Fibroblast of mammary gland (primary cell): ENCODE results near the gene PLCG1.

Experiments
- DNase-seq: peaks from one replicate; pipeline ENCODE4 v3.0.0-alpha.2; 2010; ENCODE audit warnings: low read depth
- H3K4me3 ChIP-seq: 2 replicates; pipeline ENCODE4 v1.5.1; 2011; ENCODE audit warnings: low read depth, mild to moderate bottlenecking, low read length, moderate library complexity; ENCODE audit not compliant: control insufficient read depth
- CTCF ChIP-seq: conservative IDR thresholded peaks from 2 replicates; pipeline ENCODE4 v1.5.1; 2011; ENCODE audit warnings: low read depth, low read length, inconsistent platforms; ENCODE audit not compliant: control insufficient read depth, insufficient read depth

The PLCG1 gene

GRCh38 chr20:41167481-41168253 is 30.3 kb downstream of the PLCG1 start:
- DNase-seq: no peak
- TF ChIP-seq CTCF: no peak
- H3K4me3 ChIP-seq: no peak overlapping the region

GRCh38 chr20:41168281-41169161 is 31.2 kb downstream of the PLCG1 start:
- no peak overlapping the region for H3K4me3 ChIP-seq
- no peak for TF ChIP-seq CTCF
- no peak for DNase-seq

- DNase-seq: no peak
- H3K4me3 ChIP-seq: no peak overlapping the region
- TF ChIP-seq CTCF: no peak
These were observed 31.9 kb downstream of the PLCG1 start for GRCh38 chr20:41169162-41169690.

- TF ChIP-seq CTCF: no peak
- no peak overlapping the region for H3K4me3 ChIP-seq
- DNase-seq: peak; percentile 94
These were observed 32.5 kb downstream of the PLCG1 start for GRCh38 chr20:41169791-41170351.

- no peak overlapping the region for H3K4me3 ChIP-seq
- DNase-seq: no peak
- TF ChIP-seq CTCF: no peak
These were observed 33.2 kb downstream of the PLCG1 start for GRCh38 chr20:41170386-41171105.

- H3K4me3 ChIP-seq: no peak overlapping the region
- no peak for TF ChIP-seq CTCF
- no peak for DNase-seq
These were observed 34.5 kb downstream of the PLCG1 start for GRCh38 chr20:41171736-41172295.
